ENCODE measurements around the gene C3.
A peak's percentile ranks its signal among the peaks of the same experiment; 100 is the strongest.
"Not testable (repeated sequence)": the region's sequence is repeated elsewhere in the genome, so short reads cannot be mapped to it uniquely, and the experiment has no call there.

The C3 gene

GRCh38 chr19:6761053-6761676 lies 40.7 kb upstream of the C3 start:
- Histone ChIP-seq H3K4me1 (ENCODE audit: control insufficient read depth in 1 of 2, insufficient read depth in 2 of 2, low read length in 2 of 2) (peaks cover 6 to 10% of the 10 kb centered on the region in 2 donors), H3K4me3 (ENCODE audit: low read depth in 1 of 2, low read length in 2 of 2) (no peak overlapping the region), H3K9ac (ENCODE audit: low read depth in 1 of 2, low read length in 2 of 2) (no peak overlapping the region), H3K9me3 (ENCODE audit: control insufficient read depth in 1 of 2, low read length in 2 of 2) (no peaks in the 10 kb centered on the region), H3K27me3 (ENCODE audit: control insufficient read depth in 1 of 2, insufficient read depth in 2 of 2, low read length in 2 of 2) (no peaks in the 10 kb centered on the region), H3K36me3 (ENCODE audit: control insufficient read depth in 1 of 2, insufficient read depth in 2 of 2, low read length in 2 of 2) (peaks cover 0 to 23% of the 10 kb centered on the region in 2 donors), H3K27ac (ENCODE audit: low read depth, low read length) (no peak overlapping the region)

- H3K36me3 ChIP-seq (ENCODE audit: control insufficient read depth in 1 of 2, insufficient read depth in 2 of 2, low read length in 2 of 2): peaks cover 0 to 23% of the 10 kb centered on the region in 2 donors
- H3K9me3 ChIP-seq (ENCODE audit: control insufficient read depth in 1 of 2, low read length in 2 of 2): no peaks in the 10 kb centered on the region
- no peak overlapping the region for H3K27ac ChIP-seq (ENCODE audit: low read depth, low read length)
- no peak overlapping the region for H3K4me3 ChIP-seq (ENCODE audit: low read depth in 1 of 2, low read length in 2 of 2)
- no peaks in the 10 kb centered on the region for H3K27me3 ChIP-seq (ENCODE audit: control insufficient read depth in 1 of 2, insufficient read depth in 2 of 2, low read length in 2 of 2)
- peaks cover under 1 to 6% of the 10 kb centered on the region in 2 donors for H3K4me1 ChIP-seq (ENCODE audit: control insufficient read depth in 1 of 2, insufficient read depth in 2 of 2, low read length in 2 of 2)
- no peak overlapping the region for H3K9ac ChIP-seq (ENCODE audit: low read depth in 1 of 2, low read length in 2 of 2)
Measured at GRCh38 chr19:6760606-6761005, 40.2 kb upstream of the C3 start.

GRCh38 chr19:6754653-6755463 lies 34.4 kb upstream of the C3 start:
- H3K9me3 ChIP-seq (ENCODE audit: control insufficient read depth in 1 of 2, low read length in 2 of 2): no peaks in the 10 kb centered on the region
- H3K9ac ChIP-seq (ENCODE audit: low read depth in 1 of 2, low read length in 2 of 2): no peak overlapping the region
- H3K4me1 ChIP-seq (ENCODE audit: control insufficient read depth in 1 of 2, insufficient read depth in 2 of 2, low read length in 2 of 2): peaks cover 6 to 7% of the 10 kb centered on the region in 2 donors
- H3K4me3 ChIP-seq (ENCODE audit: low read depth in 1 of 2, low read length in 2 of 2): no peak overlapping the region
- peaks cover 0 to 38% of the 10 kb centered on the region in 2 donors for H3K36me3 ChIP-seq (ENCODE audit: control insufficient read depth in 1 of 2, insufficient read depth in 2 of 2, low read length in 2 of 2)
- H3K27me3 ChIP-seq (ENCODE audit: control insufficient read depth in 1 of 2, insufficient read depth in 2 of 2, low read length in 2 of 2): no peaks in the 10 kb centered on the region
- H3K27ac ChIP-seq (ENCODE audit: low read depth, low read length): no peak overlapping the region

GRCh38 chr19:6754136-6754535 lies 33.7 kb upstream of the C3 start:
- no peak overlapping the region for H3K27ac ChIP-seq (ENCODE audit: low read depth, low read length)
- peaks cover 6 to 7% of the 10 kb centered on the region in 2 donors for H3K4me1 ChIP-seq (ENCODE audit: control insufficient read depth in 1 of 2, insufficient read depth in 2 of 2, low read length in 2 of 2)
- no peaks in the 10 kb centered on the region for H3K27me3 ChIP-seq (ENCODE audit: control insufficient read depth in 1 of 2, insufficient read depth in 2 of 2, low read length in 2 of 2)
- no peak overlapping the region for H3K9ac ChIP-seq (ENCODE audit: low read depth in 1 of 2, low read length in 2 of 2)
- no peak overlapping the region for H3K4me3 ChIP-seq (ENCODE audit: low read depth in 1 of 2, low read length in 2 of 2)
- peaks cover 0 to 38% of the 10 kb centered on the region in 2 donors for H3K36me3 ChIP-seq (ENCODE audit: control insufficient read depth in 1 of 2, insufficient read depth in 2 of 2, low read length in 2 of 2)
- no peaks in the 10 kb centered on the region for H3K9me3 ChIP-seq (ENCODE audit: control insufficient read depth in 1 of 2, low read length in 2 of 2)

GRCh38 chr19:6753178-6754031 lies 33.0 kb upstream of the C3 start:
- Histone ChIP-seq H3K36me3 (ENCODE audit: control insufficient read depth in 1 of 2, insufficient read depth in 2 of 2, low read length in 2 of 2) (peaks cover 0 to 35% of the 10 kb centered on the region in 2 donors), H3K9ac (ENCODE audit: low read depth in 1 of 2, low read length in 2 of 2) (peak overlapping the region; percentile 73 to 74), H3K4me1 (ENCODE audit: control insufficient read depth in 1 of 2, insufficient read depth in 2 of 2, low read length in 2 of 2) (peaks cover 6 to 7% of the 10 kb centered on the region in 2 donors), H3K9me3 (ENCODE audit: control insufficient read depth in 1 of 2, low read length in 2 of 2) (no peaks in the 10 kb centered on the region), H3K4me3 (ENCODE audit: low read depth in 1 of 2, low read length in 2 of 2) (peak overlapping the region; percentile 58 to 68), H3K27ac (ENCODE audit: low read depth, low read length) (peak overlapping the region; percentile 94), H3K27me3 (ENCODE audit: control insufficient read depth in 1 of 2, insufficient read depth in 2 of 2, low read length in 2 of 2) (no peaks in the 10 kb centered on the region)

GRCh38 chr19:6752256-6753177 lies 32.1 kb upstream of the C3 start:
- peaks cover 0 to 41% of the 10 kb centered on the region in 2 donors for H3K36me3 ChIP-seq (ENCODE audit: control insufficient read depth in 1 of 2, insufficient read depth in 2 of 2, low read length in 2 of 2)
- H3K9me3 ChIP-seq (ENCODE audit: control insufficient read depth in 1 of 2, low read length in 2 of 2): no peaks in the 10 kb centered on the region
- H3K27ac ChIP-seq (ENCODE audit: low read depth, low read length): peak overlapping the region; percentile 94
- peak overlapping the region; percentile 73 to 74 for H3K9ac ChIP-seq (ENCODE audit: low read depth in 1 of 2, low read length in 2 of 2)
- H3K4me3 ChIP-seq (ENCODE audit: low read depth in 1 of 2, low read length in 2 of 2): peak overlapping the region; percentile 58 to 68
- peaks cover 6 to 7% of the 10 kb centered on the region in 2 donors for H3K4me1 ChIP-seq (ENCODE audit: control insufficient read depth in 1 of 2, insufficient read depth in 2 of 2, low read length in 2 of 2)
- no peaks in the 10 kb centered on the region for H3K27me3 ChIP-seq (ENCODE audit: control insufficient read depth in 1 of 2, insufficient read depth in 2 of 2, low read length in 2 of 2)

GRCh38 chr19:6751189-6751588 lies 30.7 kb upstream of the C3 start:
- Histone ChIP-seq H3K9me3 (ENCODE audit: control insufficient read depth in 1 of 2, low read length in 2 of 2) (no peaks in the 10 kb centered on the region), H3K4me3 (ENCODE audit: low read depth in 1 of 2, low read length in 2 of 2) (no peak overlapping the region), H3K9ac (ENCODE audit: low read depth in 1 of 2, low read length in 2 of 2) (no peak overlapping the region), H3K27ac (ENCODE audit: low read depth, low read length) (no peak overlapping the region), H3K36me3 (ENCODE audit: control insufficient read depth in 1 of 2, insufficient read depth in 2 of 2, low read length in 2 of 2) (peaks cover 2 to 53% of the 10 kb centered on the region in 2 donors), H3K27me3 (ENCODE audit: control insufficient read depth in 1 of 2, insufficient read depth in 2 of 2, low read length in 2 of 2) (no peaks in the 10 kb centered on the region), H3K4me1 (ENCODE audit: control insufficient read depth in 1 of 2, insufficient read depth in 2 of 2, low read length in 2 of 2) (peaks cover 6 to 7% of the 10 kb centered on the region in 2 donors)

- peaks cover 8 to 13% of the 10 kb centered on the region in 2 donors for H3K4me1 ChIP-seq (ENCODE audit: control insufficient read depth in 1 of 2, insufficient read depth in 2 of 2, low read length in 2 of 2)
- H3K36me3 ChIP-seq (ENCODE audit: control insufficient read depth in 1 of 2, insufficient read depth in 2 of 2, low read length in 2 of 2): peaks cover 3 to 57% of the 10 kb centered on the region in 2 donors
- H3K27me3 ChIP-seq (ENCODE audit: control insufficient read depth in 1 of 2, insufficient read depth in 2 of 2, low read length in 2 of 2): no peaks in the 10 kb centered on the region
- no peak overlapping the region for H3K4me3 ChIP-seq (ENCODE audit: low read depth in 1 of 2, low read length in 2 of 2)
- H3K9ac ChIP-seq (ENCODE audit: low read depth in 1 of 2, low read length in 2 of 2): no peak overlapping the region
- H3K27ac ChIP-seq (ENCODE audit: low read depth, low read length): no peak overlapping the region
- H3K9me3 ChIP-seq (ENCODE audit: control insufficient read depth in 1 of 2, low read length in 2 of 2): no peaks in the 10 kb centered on the region
Measured at GRCh38 chr19:6750062-6750461, 29.6 kb upstream of the C3 start.

GRCh38 chr19:6748543-6748942 lies 28.1 kb upstream of the C3 start:
- not testable (repeated sequence) for H3K9me3 ChIP-seq (ENCODE audit: control insufficient read depth in 1 of 2, low read length in 2 of 2); H3K27me3 ChIP-seq (ENCODE audit: control insufficient read depth in 1 of 2, insufficient read depth in 2 of 2, low read length in 2 of 2); H3K4me3 ChIP-seq (ENCODE audit: low read depth in 1 of 2, low read length in 2 of 2); H3K27ac ChIP-seq (ENCODE audit: low read depth, low read length); H3K9ac ChIP-seq (ENCODE audit: low read depth in 1 of 2, low read length in 2 of 2)
- Histone ChIP-seq H3K36me3 (ENCODE audit: control insufficient read depth in 1 of 2, insufficient read depth in 2 of 2, low read length in 2 of 2) (peaks cover 6 to 59% of the 10 kb centered on the region in 2 donors), H3K4me1 (ENCODE audit: control insufficient read depth in 1 of 2, insufficient read depth in 2 of 2, low read length in 2 of 2) (peaks cover 19 to 27% of the 10 kb centered on the region in 2 donors)

Measured in duodenal mucosa (tissue), 2 donors.